KBM-7 (cell line): ENCODE data around the gene PHRF1.
A peak's percentile ranks its signal among the peaks of the same experiment; 100 is the strongest.

Experiments used
- DNase-seq: peaks from one replicate; pipeline ENCODE4 v3.0.0-alpha.2; 2015
- in situ Hi-C: fragments of 300-500 bp; cut with MboI; formaldehyde crosslinking; loops from 2 replicates; pipeline ENCODE4 v1.14.3; 2020; ENCODE audit warnings: low sequenced_read_pairs, low pct_unique_long_range_greater_than_20kb, mixed read lengths

PHRF1 gene

DNA sequence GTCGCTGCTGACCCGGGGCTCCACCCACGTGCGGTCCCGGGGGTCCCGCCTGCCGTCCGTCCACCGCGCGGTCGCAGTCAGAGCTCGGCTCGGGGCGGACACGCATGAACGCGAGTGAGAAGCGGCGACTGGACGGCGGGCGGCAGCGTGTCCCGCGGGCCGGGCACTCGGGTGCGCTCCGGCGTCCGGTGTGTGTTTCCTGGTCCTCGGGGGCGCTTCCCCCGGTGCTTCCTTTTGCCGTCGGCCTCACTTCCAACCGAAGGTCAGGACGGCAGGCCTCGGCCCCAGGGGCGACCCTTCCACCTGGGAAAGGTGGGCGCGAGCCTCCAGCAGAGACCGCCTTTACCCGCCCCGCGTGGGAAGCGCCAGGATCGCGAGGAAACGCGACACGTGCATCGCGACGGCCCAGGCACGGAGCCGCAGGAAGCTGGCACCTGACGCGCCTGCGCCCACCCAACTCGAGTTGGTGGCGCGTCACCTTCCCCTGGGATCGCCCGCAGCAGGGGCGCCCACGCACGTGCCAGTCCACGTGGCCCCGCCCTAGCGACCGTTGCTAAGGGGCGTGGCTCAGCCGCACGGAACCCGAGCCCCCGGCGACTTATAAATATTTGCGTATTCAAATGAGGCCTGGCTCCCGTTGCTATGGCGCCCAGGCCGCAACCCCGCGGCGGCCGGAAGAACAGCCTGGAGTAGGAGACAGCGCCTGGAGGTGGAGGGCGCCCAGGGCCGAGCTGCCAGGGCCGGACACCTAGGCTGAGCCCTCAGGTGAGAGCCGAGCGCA, 39.2 kb upstream of the PHRF1 start, which contains the start of gene LRRC56:
TSS of gene LRRC56 (plus strand) at position 687 of the 781 bp plus-strand sequence. CDS start 3,158 bp downstream, outside the sequence.
- in situ Hi-C loops, result no loop called here
- DNase-seq, result no peak

DNA sequence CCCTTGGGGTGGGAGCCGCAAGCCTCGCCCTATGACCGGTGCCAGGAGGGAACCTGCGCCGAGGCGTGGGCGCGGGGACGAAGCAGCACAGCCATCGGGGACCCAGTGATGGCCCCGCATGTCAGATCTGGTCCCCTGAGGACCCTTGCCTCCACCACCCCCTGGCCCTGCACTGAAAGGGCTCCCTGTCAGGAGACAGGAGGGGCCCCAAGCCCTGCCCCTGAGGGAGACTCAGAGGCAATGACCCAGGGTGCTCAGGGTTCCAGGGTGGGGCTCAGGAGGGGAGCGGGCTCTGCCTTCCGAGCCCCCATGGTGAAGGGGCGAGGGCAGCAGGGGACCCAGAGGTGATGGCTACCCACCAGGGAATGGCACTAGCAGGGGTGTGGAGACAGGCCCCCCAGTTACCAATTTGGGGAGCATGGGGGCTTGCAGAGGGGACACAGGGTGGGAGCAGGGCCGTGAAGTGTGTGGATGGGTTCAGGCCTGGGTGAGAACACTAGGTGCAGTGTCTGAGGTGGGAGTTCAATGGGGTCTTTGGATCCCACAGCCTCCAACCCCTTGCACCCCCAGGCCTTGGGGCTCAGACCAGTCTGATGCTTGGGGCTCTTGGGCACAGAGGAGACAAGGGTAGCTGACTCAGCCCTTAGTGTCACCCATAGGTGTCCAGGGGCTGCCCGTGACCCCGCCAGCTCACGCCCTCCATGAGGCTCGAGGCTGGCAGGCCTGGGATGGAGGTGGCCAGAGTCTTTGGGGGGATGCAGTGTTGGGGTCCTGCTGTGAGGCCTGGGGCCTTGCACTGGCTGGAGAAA, 38.4 kb upstream of the PHRF1 start:
- DNase-seq, result no peak
- in situ Hi-C loops, result no loop called here

DNA sequence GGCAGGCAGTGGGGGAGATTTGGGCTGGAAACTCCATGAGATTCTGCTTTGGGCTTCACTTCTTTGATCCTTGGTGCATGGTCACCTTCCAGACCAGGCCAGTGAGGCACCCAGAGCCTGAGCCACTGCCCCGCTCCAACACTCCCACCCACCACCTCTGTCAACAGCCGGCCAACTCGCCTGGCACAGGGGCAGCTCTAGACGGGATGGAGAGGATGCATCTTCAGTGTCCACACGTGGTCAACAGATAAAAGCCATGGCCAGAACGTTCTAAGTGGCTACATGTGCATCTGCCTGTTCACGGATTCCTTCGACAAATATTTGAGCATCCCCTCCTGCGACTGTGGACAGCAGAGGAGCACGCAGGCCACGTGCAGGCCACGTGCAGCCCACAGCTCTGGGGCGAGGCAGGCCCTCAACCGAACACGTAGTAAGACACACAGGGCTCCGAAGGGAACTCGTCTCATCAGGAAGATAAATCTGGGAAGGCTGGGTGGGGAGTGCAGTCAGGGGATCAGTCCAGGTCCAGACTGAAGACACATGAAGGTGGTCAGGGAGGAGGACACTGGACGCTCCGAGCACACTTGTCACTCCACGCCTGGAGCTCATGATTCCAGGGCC, 37.7 kb upstream of the PHRF1 start:
- no peak for DNase-seq
- in situ Hi-C loops, result no loop called here

DNA sequence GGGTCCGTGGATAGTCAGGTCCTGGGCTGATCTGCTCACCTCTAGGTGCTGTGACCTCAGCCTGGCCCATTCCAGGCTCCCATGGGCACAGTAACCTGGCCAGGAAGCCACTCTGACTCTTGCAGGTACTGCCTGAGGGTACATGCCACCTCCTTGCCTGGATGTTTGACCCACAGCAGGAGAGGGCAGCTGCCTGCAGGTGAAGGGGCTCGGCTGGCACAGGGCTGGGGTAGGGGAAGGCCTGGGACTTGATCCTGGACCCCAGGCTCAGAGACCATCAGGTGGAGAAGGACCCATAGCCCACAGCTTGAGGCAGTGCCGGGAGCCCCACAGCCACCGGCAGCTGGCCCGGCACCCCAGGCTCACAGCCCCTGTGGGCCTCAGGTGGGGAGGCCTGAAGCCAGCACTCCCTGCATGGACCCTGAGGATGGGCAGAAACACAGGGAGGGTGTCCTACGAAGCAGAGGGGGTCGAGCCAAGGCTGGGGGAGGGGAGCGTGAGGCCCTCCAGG, 36.2 kb upstream of the PHRF1 start:
- in situ Hi-C loops, result no loop called here
- no peak for DNase-seq

DNA sequence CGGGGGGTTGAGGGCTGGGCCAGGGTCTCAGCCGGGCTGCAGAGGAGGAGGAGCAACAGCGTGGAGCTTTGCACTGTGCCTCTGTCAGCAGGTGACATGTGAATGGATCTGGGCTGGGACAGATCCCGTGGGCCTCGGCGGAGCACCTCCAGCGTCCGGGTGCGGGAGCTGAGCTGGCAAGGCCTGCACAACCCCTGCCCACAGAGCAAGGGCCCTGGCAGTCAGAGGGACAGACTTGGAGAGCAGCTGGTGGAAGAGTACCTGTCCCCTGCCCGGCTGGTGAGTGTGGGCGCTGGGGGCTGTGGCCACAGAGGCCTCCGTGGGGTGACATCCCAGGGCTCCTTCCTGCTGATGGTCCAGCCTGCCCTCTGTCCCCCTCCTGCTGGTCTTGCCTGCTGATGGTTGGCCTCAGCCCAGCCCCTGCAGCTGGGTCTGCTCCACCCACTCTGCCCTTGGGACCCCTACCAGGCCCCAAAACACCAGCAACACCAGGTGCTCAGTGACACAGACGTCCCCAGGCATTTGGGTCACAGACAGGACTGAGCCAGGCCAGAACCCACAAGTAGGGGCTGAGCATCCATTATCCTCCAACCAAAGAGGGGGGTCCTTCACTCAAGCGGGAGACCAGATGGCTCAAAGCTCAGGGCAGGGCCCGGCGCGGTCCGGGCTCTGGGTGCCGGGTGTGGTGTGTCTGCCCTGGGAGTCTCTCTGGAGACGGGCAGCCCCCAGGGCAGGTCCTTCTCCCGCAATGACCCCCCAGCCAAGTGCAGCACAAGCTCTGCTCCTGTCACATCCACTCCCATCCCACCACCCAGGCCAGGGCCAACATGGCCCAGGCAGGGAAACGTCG, 35.5 kb upstream of the PHRF1 start:
- in situ Hi-C loops, result no loop called here

DNA sequence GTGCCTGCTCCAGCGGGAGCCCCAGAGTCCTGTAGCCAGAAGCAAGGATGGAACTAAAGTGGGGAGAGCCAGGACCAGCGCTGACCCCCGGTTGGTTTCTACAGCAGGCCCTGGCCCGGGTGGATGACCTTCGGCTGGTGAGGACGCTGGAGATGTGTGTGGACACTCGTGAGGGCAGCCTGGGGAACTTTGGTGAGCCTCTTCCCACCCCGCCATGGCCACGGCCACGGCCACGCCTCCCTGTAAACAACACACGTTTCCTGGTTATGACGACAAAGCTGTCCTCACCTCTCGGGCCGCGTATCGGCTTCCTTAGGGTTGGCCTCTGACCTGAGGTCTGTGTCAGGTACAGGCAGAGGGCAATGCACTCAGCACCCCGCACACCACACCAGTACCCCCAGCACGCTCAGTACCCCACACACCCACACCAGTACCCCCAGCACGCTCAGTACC, 34.8 kb upstream of the PHRF1 start:
- in situ Hi-C loops, result no loop called here

More for the DNA sequence above, 35.5 kb upstream of the PHRF1 start:
- no peak for DNase-seq

DNA sequence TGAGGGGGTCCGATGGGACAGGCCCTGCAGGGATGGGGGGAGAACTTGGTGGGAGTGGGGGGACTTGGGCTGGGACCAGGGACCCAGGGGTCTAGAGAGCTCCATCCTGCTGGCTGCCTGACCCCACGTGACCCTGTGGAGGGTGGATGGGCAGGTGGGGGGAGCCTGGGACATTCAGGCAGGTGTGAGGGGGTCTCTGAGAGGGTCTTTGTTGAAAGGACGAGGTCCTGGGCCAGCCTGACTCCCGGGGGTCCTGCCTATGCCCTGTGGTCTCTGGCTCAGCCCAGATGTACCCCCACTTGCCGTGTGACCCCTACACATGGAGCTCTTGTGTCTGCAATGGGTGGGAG, 31.5 kb upstream of the PHRF1 start:
- DNase-seq, result no peak
- in situ Hi-C loops, result no loop called here

More for the DNA sequence above, 34.8 kb upstream of the PHRF1 start:
- no peak for DNase-seq

DNA sequence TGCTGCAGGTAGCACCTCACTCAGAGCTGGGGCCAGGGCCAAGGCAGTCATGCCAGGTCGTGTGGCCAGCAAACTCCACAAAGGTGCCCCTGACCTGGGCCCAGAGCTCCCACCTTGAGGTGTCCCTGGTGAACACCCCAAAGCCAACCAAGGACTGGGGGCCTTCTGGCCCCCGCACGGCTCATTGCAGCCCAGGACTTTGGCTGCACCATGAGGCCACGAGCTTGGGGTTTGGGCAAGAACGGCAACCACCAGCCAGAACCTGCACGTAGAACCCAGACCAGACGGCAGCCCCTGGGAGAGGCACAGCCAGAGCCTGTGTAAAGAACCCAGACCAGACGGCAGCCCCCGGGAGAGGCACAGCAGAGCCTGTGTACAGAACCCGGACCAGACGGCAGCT, 31.1 kb upstream of the PHRF1 start:
- no peak for DNase-seq
- in situ Hi-C loops, result no loop called here

DNA sequence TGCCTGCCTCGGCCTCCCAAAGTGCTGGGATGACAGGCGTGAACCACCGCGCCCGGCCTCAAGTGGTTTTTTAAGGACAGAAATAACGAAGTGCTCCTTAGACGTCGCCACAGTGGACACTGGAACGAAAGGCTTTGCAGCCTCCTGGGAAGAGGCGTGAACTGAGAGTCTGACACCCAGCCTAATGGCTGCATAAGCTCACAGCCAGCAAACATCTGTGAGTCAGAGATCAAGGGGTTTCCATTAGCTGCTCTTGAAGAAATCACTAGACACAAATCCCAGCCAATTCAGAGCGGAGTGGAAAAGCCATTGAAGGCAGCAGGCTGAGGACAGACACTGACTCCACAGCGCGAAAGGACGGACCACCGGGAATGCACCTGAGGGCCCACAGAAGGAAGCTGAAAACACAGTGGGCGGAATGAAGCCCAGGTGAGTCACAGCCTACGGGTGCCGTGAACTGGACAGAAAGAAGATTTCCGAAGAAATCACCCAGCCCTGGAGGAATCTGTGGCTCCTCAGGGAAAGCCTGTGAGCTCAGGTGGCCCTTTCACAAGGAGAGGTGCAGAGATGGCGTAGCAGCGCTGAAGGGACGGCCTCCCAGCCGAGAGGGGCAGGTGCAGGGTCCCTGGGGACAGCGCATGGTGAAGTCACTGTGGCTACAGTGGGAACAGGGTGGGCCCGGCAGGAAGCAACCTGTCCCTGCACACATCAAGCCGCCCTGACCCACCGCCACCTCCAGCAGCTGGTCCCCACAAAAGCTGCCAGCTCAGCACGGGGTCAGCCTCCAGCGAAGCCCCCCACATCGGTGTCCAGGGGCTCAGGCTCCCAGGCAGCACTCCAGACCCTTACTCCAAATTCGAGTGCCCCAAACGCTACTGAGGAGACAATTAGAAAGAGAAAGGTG, 27.3 kb upstream of the PHRF1 start:
- DNase-seq, result no peak
- in situ Hi-C loops, result no loop called here

DNA sequence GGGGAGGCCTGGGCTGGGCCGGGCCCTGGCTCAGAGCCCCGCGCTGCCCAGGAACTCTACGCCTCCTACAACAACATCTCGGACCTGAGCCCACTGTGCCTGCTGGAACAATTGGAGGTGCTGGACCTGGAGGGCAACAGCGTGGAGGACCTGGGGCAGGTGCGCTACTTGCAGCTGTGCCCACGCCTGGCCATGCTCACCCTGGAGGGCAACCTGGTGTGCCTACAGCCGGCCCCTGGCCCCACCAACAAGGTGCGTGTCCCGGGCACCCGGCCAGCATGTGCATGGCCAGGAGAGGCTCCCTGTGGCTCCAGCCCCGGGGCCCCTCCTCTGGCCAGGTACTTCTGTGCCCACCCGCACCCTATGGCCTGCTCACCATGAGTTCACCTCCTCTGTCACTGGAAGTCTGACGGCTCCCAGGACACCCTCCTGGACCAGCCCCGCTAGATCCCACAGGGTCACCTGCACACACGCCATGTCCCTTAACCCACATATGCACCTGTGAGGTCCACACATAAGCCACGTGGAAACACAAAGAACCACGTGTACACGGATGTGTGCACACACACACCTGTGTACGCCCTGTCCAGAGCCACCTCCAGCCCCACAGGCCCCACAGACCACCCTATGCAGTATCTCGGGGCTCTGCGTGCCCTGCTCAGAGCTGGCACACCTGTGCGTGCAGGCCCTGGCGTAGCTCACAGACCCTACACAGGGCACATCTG, 26.1 kb upstream of the PHRF1 start:
- no peak for DNase-seq
- in situ Hi-C loops, result no loop called here

DNA sequence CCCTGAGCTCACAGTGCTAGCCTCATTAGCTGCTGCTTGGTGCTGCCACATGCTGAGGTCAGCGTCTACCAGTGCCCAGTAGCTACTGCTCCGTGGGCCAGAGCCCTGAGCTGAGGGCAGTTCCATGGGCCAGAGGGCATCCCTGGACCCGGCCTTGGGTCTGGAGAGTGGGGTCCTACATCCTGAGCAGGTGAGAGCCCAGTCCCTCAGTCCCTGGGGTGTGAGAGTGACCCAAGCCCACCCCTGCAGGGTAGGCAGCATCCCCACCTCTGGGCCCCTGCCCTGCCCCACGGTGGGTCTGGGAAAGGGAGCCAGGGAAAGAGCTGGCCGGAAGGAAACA, 25.6 kb upstream of the PHRF1 start:
- no peak for DNase-seq
- in situ Hi-C loops, result no loop called here

DNA sequence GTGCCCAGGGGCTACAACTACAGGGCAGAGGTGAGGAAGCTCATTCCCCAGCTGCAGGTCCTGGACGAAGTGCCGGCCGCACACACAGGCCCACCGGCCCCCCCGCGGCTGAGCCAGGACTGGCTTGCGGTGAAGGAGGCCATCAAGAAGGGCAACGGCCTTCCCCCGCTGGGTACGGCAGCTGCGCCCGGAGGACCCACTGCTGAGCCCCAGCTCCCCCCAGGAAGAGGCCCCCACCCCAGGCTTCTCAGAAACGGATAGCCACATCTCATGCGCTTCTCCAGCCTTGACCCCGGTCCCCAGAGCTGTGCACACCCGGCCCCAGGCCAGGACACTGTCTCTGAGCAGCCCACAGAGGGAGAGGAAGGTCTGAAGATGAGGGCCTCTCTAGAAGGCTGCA, 25.1 kb upstream of the PHRF1 start:
- in situ Hi-C loops, result no loop called here
- no peak for DNase-seq

DNA sequence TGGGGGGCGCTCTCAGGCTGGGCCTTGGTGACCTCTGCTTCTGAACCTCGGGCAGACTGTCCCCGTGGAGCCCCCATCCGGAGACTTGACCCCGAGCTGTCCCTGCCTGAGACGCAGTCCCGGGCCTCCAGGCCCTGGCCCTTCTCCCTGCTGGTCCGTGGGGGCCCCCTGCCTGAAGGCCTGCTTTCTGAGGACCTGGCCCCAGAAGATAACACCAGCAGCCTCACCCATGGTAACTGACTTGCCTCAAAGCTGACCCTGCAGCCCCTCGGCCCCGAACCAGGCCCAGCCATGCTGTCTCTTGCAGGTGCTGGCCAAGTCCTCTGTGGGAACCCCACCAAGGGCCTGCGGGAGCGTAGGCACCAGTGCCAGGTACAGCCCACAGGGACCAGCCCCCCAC, 24.7 kb upstream of the PHRF1 start:
- in situ Hi-C loops, result no loop called here
- DNase-seq, result no peak

DNA sequence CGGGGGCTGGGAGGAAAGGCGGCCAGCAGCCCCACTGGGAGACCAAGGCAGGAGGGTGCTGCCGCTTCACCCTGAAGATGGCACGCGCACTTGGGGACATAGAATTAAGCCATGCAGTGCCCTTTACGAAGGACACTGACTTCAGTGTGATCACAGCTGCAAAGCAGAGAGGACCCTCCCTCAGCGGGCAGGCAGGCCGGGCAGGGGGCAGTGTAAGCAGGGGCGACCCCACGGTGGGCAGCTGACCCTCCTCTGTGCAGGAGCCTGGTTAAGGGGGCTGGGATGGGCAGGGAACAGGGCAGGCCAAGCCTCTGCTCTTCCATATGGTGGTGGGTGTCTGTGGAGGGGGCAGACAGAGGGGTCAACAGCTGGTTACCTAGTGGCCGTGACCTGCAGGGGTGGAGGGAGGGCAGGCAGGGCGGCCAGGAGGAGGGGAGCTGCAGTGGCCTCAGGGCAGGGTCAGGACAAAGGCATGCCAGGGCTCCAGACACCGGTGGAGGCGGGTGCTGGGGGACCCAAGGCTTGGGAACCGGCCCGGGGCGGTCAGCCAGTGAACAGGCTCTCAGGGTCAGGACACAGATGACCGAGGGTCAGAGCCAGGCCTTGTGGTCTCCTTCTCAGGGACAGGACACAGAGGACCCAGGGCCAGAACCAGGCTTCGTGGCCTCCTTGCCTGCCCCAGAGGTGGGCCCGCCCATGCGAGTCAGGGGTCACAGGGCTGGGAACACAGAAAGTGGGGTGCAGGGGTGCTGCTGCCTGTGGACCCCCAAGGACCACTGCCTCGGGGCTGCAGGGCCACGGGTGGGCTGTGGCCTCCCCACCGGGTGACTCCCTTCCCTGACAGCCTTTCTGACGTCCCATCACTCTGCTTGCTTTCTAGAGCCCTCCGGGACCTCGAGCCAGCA, 22.9 kb upstream of the PHRF1 start:
- in situ Hi-C loops, result no loop called here
- no peak for DNase-seq

DNA sequence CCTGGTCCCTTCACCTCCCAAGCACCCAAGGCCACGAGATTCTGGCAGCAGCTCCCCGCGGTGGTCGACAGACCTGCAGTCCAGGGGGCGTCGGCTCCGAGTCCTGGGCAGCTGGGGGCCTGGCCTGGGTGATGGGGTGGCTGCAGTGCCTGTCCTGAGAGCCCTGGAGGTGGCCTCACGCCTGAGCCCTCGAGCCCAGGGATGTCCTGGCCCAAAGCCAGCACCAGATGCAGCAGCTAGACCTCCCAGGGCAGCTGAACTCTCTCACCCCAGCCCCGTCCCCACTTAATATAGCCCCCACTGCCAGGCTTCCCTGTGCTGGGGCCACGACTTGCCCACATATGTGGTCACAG, 22.3 kb upstream of the PHRF1 start:
- in situ Hi-C loops, result no loop called here
- no peak for DNase-seq

DNA sequence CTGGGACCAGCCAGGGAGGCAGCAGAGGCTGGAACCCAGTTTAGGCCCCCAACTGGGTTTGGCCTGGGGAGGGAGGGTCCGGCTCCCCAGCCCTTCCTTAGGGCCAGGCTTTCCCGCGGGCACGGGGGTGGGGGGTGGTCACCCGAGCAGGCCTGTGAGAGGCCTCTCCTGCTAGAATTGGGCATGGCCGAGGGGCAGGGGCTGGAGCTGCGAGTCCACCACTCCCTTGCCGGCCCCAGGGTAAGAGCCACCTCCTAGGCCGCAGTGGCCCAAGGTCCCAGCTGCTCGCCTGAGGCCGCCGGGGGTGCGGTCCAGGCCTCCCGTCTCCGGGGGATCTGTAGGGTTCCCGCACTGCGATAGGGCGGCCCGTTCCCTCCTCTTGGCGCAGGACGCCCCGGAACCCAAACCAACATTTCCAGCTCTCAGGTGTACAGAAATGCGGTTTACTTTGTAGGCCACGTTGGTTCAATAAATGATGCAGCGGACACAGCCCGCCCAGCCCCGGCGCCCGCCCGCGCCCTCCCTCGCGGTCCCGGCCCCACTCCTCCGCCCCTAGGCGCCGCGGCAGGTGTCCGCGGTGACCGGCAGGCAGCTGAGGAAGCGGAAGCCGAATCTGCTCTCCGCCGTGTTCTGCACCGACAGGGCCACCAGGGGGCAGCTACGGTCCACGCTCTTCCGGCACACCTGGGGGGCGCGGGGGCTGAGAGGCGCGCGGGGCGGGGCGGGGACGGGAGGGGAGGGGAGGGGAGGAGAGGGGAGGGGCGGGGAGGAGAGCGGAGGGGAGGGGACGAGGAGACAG, 21.6 kb upstream of the PHRF1 start:
- in situ Hi-C loops, result no loop called here
- DNase-seq, result peak; percentile 86
